NCI-H1092 treated with DMSO at 0.1 percent for 48 hours (cell line): ENCODE measurements around the gene PLPP3.

Experiments used
- DNase-seq: peaks from one replicate; lab custom pipeline; 2025; lab: John Stamatoyannopoulos, UW

Gene PLPP3

GRCh38 chr1:56576880-56577405 lies 2.4 kb downstream of the PLPP3 start:
- no peak for DNase-seq

- no peak for DNase-seq
Measured at GRCh38 chr1:56575865-56576264, 3.5 kb downstream of the PLPP3 start.

GRCh38 chr1:56574794-56575193 lies 4.6 kb downstream of the PLPP3 start:
- DNase-seq = no peak

DNA sequence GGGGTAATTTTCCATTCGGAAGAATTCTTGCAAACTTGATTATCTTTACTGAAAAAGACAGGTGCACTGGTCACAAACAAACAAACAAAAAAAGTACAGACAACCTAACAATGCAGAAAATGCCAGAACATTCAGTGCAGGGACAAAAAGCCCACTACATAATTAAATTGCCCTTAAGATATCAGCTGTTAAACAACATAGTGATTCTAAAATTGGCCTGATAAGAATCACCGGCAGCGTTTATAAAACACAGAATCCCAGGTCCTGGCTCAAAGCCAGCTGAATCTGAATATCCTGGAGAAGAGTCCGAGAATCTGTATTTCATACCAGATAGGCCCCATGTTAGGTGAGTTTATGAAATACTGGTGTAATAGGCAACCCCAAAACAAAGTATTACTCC lies 6.1 kb downstream of the PLPP3 start:
- DNase-seq = no peak

GRCh38 chr1:56572334-56573050 lies 6.9 kb downstream of the PLPP3 start:
- no peak for DNase-seq

DNA sequence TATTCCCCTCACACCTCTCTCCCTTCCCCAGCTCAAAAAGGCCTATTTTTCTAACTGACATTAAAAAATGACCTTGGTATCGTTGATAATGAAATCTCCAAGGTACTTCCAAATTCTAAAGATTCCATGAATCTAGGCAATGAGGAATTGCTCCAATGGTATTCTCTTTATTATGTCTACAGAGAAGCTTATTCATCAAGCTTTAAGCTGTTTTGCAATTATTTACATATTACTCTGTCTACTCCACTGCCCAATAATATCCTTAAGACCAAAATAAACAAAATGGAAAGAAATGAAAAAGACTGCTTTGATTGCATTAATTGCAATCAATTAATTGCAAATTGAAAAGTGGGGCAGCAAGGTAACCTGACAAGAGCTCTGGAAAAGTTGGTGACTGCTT lies 7.9 kb downstream of the PLPP3 start:
- DNase-seq = no peak

GRCh38 chr1:56570924-56571372 lies 8.4 kb downstream of the PLPP3 start:
- DNase-seq = no peak

DNA sequence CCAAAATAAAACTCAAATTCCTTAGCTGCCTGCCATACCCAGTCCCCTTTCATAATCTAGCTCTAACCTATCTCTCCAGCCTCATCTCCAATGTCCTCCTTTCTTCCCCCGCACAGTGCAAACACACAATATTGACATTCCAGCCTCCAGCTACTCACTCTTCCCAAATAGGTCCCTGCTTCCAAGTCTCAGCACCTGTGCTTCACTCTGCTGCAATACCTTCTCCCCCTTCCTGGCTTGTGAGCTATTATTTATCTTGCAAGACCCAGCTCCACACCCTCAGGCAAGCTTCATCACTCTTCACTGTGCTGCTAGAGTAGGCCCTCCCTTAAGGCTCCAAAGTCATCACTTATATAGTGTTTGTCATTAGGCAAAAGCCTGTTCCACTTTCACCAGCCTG lies 9.7 kb downstream of the PLPP3 start:
- DNase-seq = no peak

DNA sequence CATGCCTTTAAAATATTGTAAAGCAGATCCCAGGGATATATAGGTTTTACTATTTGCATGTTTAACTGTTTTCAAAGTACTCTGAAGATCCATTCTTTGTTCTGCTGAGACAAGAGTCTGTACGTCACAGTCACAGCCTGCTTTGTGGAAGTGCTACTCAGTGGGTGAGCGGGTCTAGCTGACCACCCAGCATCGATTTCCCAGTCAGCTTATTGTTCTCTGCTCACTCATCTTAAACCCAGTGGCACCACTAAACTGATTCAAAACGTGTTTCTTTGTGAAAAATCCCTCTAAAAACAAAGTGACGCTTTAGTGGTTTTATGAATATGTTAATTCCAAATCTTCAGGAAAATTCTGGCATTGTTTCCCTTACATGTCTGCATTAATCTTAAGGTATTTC lies 12.4 kb downstream of the PLPP3 start:
- DNase-seq = no peak

DNA sequence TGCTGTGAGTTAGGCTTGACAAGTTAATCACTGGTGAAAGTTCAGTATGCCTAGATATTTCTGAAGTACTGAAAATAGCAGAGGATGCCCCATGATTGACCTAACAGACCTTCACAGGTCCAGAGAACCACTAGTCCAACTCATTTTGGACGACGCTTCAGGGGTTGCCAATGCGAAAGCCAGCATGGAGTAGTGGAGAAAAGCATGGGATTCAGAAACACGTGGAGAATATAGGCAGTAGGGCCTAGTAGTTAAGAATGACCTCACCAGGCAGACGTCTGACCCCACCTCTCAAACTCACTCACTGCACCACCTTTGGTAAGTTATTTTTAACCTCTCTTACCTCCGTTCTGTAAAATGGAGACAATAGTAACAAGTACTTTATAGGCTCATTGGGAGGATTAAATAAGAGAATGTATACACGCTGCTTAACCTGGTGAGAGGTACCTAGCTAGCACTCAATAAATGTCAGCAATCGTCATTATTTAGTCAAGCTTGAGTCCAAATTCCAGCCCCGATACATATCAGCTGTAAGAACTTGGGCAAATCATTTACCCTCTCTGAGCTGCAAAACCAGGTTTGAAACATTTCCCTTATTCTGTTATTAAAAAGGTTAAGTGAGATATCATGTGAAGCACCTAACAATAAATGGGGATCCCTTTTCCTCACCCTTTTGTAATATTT lies 13.2 kb downstream of the PLPP3 start:
- DNase-seq = no peak

GRCh38 chr1:56564615-56565014 lies 14.7 kb downstream of the PLPP3 start:
- DNase-seq = no peak

GRCh38 chr1:56563568-56563967 lies 15.8 kb downstream of the PLPP3 start:
- DNase-seq = no peak

- no peak for DNase-seq
Measured at GRCh38 chr1:56562891-56563452, 16.4 kb downstream of the PLPP3 start.

- DNase-seq = no peak
Measured at GRCh38 chr1:56561227-56562019, 17.9 kb downstream of the PLPP3 start.

DNA sequence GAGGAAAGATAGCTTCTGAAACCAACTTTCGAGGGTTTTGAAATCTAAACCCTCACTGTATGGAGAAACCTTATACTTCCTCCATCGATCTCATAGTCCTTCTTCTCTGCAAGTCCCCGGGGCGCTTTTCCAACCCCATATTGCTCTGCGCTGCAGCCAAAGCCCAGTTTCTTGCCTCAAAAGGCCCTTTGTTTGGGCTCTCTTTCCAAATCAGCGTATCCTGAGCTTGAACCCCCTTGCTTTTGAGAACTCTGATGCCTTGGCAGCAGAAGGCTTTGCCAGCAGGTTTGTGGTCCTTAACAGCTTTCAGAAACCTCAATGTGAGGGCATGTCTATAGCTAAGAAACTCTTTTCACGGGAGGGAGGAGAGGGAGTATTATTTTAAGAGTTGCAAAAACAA lies 21.6 kb downstream of the PLPP3 start:
- no peak for DNase-seq

DNA sequence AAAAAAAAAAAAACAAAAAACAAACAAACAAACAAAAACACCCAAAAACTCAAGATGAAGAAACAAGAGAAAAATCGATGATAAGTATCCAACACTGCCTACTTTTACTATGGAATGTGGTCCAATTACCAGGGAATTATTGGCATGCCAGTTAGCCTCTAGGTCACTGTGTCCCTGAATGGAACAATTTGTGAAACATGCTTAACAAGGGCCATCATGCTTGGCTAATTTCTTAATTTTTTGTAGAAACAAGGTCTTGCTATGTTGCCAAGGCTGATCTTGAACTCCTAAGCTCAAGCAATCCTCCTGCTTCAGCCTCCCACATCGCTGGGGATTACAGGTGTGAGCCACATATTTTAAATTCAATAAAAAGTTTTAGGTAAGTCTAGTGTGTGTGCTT lies 23.9 kb downstream of the PLPP3 start:
- DNase-seq = no peak

GRCh38 chr1:56553046-56553445 lies 26.3 kb downstream of the PLPP3 start:
- DNase-seq = no peak

DNA sequence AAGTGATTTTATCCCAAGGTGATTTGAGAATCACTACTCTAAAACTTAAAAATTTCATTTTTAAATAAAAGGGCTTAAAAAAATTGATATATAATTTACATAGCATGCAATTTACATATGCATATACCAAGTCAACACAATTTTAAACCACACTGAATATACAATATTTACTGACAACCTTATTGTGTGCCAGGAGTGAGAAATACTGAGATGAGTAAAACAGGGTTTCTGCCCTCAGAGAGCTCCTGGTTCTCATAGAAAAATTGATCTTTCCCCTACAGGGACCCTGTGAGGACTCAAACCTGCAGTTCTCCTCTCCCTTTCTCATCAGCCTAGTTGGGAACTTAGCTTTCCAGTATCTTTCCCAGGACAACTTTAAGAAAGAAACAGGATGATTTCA lies 27.0 kb downstream of the PLPP3 start:
- no peak for DNase-seq

DNA sequence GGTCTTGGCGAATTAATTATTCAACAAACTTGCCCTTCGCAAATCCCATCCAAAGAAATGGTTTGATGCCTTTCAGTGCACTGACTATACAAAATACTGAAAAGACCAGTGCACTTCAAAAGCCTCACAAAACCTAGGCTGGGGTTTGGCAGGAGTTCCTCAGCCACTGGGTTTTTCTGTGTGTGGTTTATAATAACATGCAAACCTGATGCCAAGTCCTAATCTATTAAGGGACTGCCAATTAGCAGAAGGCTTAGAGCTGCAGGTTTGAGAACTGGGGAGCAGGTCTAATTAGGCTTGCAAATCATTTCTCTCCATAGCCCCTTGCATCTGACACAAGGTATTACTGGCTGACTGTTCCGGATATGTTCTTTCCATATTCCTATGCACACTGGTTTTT lies 27.7 kb downstream of the PLPP3 start:
- peak; percentile 33 for DNase-seq

- DNase-seq = no peak
Measured at GRCh38 chr1:56550859-56551188, 28.5 kb downstream of the PLPP3 start.

GRCh38 chr1:56550138-56550858 lies 29.1 kb downstream of the PLPP3 start:
- DNase-seq = peak; percentile 6

GRCh38 chr1:56548571-56548970 lies 30.8 kb downstream of the PLPP3 start:
- DNase-seq = no peak
